Aorta (tissue), 5 donors: ENCODE data around the gene GAGE12H. TPM values are rescaled to one million over a fixed set of nuclear protein-coding genes. Genes with fewer than 3 reads are reported as not detected.
"Not testable (repeated sequence)": the region's sequence is repeated elsewhere in the genome, so short reads cannot be mapped to it uniquely, and the experiment has no call there.

Experiments used
- ATAC-seq: fragments of 200-7000 bp; cut with Tn5 transposase; one replicate; pipeline ENCODE4 v1.9.1; 2022; ENCODE audit warnings: moderate library complexity; ENCODE audit not compliant: low FRiP score
- DNase-seq, 2 donors: peaks; one replicate each; pipeline ENCODE4 v3.0.0-alpha.2; 2020
- H3K27ac ChIP-seq, 2 donors: one replicate each; pipeline ENCODE4 v1.5.1; 2013; ENCODE audit warnings: low read length in 2 of 2, mild to moderate bottlenecking in 2 of 2, moderate library complexity in 2 of 2, control low read depth in 1 of 2, inconsistent platforms in 1 of 2, low read depth in 1 of 2
- H3K27me3 ChIP-seq, 2 donors: one replicate each; pipeline ENCODE4 v1.6.1; 2013; ENCODE audit warnings: control low read depth in 1 of 2, low read length in 1 of 2, mild to moderate bottlenecking in 1 of 2, moderate library complexity in 1 of 2; ENCODE audit not compliant: insufficient read depth in 2 of 2, control insufficient read depth in 1 of 2
- H3K36me3 ChIP-seq, 2 donors: one replicate each; pipeline ENCODE4 v1.6.1; 2013; ENCODE audit warnings: control low read depth in 1 of 2, low read length in 1 of 2, mild to moderate bottlenecking in 1 of 2; ENCODE audit not compliant: insufficient read depth in 2 of 2, control insufficient read depth in 1 of 2
- H3K4me1 ChIP-seq, 2 donors: one replicate each; pipeline ENCODE4 v1.6.1; 2013; ENCODE audit warnings: low read length in 2 of 2, control low read depth in 1 of 2, mild to moderate bottlenecking in 1 of 2, moderate library complexity in 1 of 2; ENCODE audit not compliant: insufficient read depth in 2 of 2, control insufficient read depth in 1 of 2
- H3K4me3 ChIP-seq, 2 donors: one replicate each; pipeline ENCODE4 v1.5.1; 2013; ENCODE audit warnings: low read length in 2 of 2, control low read depth in 1 of 2, mild to moderate bottlenecking in 1 of 2
- H3K9me3 ChIP-seq: one replicate; pipeline ENCODE4 v1.6.1; 2013; ENCODE audit warnings: mild to moderate bottlenecking, low read length; ENCODE audit not compliant: control insufficient read depth
- WGBS, 2 donors: extraction: QIAGEN DNeasy Blood & Tissue Kit; methylation state at CpG; one replicate each; pipeline ENCODE4 v1.1.7; 2013; 5-methylcytosine and 5-hydroxymethylcytosine counted together
- intact Hi-C, 2 donors: fragments of 100-400 bp; cut with DNase I; formaldehyde crosslinking; loops; one replicate each; pipeline versions ENCODE4 v1.14.2 to v1.15.0; 2022
- polyA plus RNA-seq, 2 donors: library from polyadenylated mRNA; stranded (reverse); fragments of 200-250 nt; gene quantifications; one replicate each; pipeline ENCODE4 v1.2.3, GENCODE V29; 2013
- total RNA-seq, 2 donors: library from RNA; stranded (reverse); fragmentation: NEBNext Ultra II Directional; extraction: Animal tissue kit (Norgen Biotek cat#: 25700); gene quantifications; one replicate each; pipeline ENCODE4 v1.2.1, GENCODE V29; 2021
- donor health status: healthy with polysubstance abuse.
- donor health status: Bipolar disorder and iron deficiency.
- donor health status: DM: no; HTN: no; CAD: no.
- donor health status: DM: no; HTN: no; CAD: no.
- donor health status: DM: yes; HTN: yes; CAD: no.

The GAGE12H gene
- total and polyA plus RNA-seq, 4 donors = not detected

DNA sequence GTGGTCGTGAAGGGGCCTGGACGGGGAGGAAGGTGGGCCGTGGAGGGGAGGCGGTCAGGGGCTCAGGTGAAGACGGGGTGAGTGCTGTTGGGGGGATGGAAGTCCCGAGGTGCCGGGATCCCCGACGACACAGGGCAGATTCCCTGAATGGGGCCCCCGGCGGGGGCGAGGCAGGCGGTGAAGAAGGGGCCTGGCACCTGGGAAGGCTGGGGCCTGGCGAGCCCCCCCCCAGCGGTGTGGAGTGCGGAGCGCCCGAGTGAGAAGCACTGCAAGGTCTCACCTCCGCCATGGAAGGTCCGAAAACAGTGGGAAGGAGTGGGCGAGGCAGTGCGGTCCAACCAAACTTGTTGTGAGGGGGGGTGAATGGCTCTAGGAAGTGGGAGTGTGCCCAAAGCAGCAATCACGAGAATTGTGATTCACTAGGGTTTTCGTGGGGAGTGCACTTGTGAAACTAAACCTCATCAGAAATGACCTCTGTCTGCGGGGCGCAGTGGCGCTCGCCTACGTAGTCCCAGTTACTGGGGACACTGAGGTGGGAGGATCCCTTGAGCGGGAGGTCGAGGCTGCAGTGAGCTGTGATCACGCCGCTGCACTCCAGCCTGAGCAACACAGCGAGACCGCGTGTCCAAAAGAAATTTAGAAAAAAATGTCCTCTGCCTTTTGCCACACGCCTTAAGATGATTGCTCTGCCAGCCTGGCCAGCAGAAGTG, 10.2 kb downstream of the GAGE12H start:
- H3K27ac ChIP-seq, H3K27me3 ChIP-seq, H3K4me1 ChIP-seq, H3K4me3 ChIP-seq, ATAC-seq, H3K9me3 ChIP-seq, H3K36me3 ChIP-seq, intact Hi-C loops: not testable (repeated sequence)
- WGBS, 2 donors = 90 to 92% methylated on average over 25 of the region's 37 CpGs
- peak; percentile 60 to 83 for DNase-seq

- 91 to 92% methylated on average over 10 to 11 of the region's 17 CpGs for WGBS, 2 donors
- DNase-seq = peak in 1 of 2 donors; percentile 22
- ATAC-seq, H3K4me1 ChIP-seq, H3K36me3 ChIP-seq, H3K4me3 ChIP-seq, intact Hi-C loops, H3K9me3 ChIP-seq, H3K27me3 ChIP-seq, H3K27ac ChIP-seq: not testable (repeated sequence)
These were observed 10.7 kb downstream of the GAGE12H start for GRCh38 chrX:49590488-49590887.

DNA sequence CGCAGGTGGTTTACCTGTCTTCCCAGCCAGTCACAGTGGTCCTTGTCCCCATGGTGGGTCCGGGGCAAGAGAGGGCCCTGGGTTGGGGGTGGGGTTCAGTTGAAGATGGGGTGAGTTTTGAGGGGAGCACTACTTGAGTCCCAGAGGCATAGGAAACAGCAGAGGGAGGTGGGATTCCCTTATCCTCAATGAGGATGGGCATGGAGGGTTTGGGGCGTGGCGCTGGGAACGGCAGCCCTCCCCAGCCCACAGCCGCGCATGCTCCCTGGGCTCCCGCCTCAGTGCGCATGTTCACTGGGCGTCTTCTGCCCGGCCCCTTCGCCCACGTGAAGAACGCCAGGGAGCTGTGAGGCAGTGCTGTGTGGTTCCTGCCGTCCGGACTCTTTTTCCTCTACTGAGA, 19.0 kb downstream of the GAGE12H start, which contains the start of gene GAGE1:
Gene GAGE1, plus strand, starts transcription at position 301 of the 400 bp plus-strand sequence. CDS start 1,155 bp downstream, outside the sequence.
- WGBS, 2 donors = no CpG with 5 or more reads among the region's 16 CpGs
- DNase-seq, H3K36me3 ChIP-seq, H3K27ac ChIP-seq, ATAC-seq, intact Hi-C loops, H3K27me3 ChIP-seq, H3K4me1 ChIP-seq, H3K4me3 ChIP-seq, H3K9me3 ChIP-seq: not testable (repeated sequence)

GRCh38 chrX:49610718-49611310, 31.1 kb downstream of the GAGE12H start:
- Histone ChIP-seq H3K4me3 (no peak overlapping the region), H3K36me3 (no peaks in the 10 kb centered on the region), H3K27me3 (no peaks in the 10 kb centered on the region), H3K27ac (no peak overlapping the region), H3K9me3 (no peaks in the 10 kb centered on the region), H3K4me1 (no peaks in the 10 kb centered on the region)
- DNase-seq = no peak
- WGBS, 2 donors = 34 to 35% methylated on average over 7 of the region's 7 CpGs
- no peak for ATAC-seq
- intact Hi-C loops = no loop called here

GRCh38 chrX:49618574-49618973, 38.8 kb downstream of the GAGE12H start:
- no peak overlapping the region for H3K27ac ChIP-seq
- intact Hi-C loops = no loop called here
- DNase-seq (no peak), ATAC-seq (no peak)
- no peaks in the 10 kb centered on the region for H3K9me3 ChIP-seq
- no peak overlapping the region for H3K4me3 ChIP-seq
- no peaks in the 10 kb centered on the region for H3K4me1 ChIP-seq
- no peaks in the 10 kb centered on the region for H3K36me3 ChIP-seq
- no peaks in the 10 kb centered on the region for H3K27me3 ChIP-seq
- 67 to 82% methylated on average over 2 of the region's 2 CpGs for WGBS, 2 donors

GRCh38 chrX:49627086-49627777, 47.5 kb downstream of the GAGE12H start:
- ATAC-seq (no peak), DNase-seq (peak in 1 of 2 donors; percentile 48)
- H3K27me3 ChIP-seq = no peaks in the 10 kb centered on the region
- peaks cover 2% of the 10 kb centered on the region for H3K9me3 ChIP-seq
- H3K27ac ChIP-seq = no peak overlapping the region
- 50 to 69% methylated on average over 32 to 33 of the region's 33 CpGs for WGBS, 2 donors
- H3K4me1 ChIP-seq = no peaks in the 10 kb centered on the region
- intact Hi-C loops = no loop called here
- no peak overlapping the region for H3K4me3 ChIP-seq
- no peaks in the 10 kb centered on the region for H3K36me3 ChIP-seq

Other genes with a start within 250 kb of the GAGE12H start
- gene GAGE13, start 248.4 kb upstream of the GAGE12H start, total RNA-seq = not detected
- gene GAGE13, start 248.4 kb upstream of the GAGE12H start, polyA plus RNA-seq = not detected
- gene GAGE12C, start 47.8 kb upstream of the GAGE12H start, total RNA-seq = not detected
- gene GAGE12C, start 47.8 kb upstream of the GAGE12H start, polyA plus RNA-seq = not detected
- not detected for gene GAGE12D, start 38.2 kb upstream of the GAGE12H start, total RNA-seq
- not detected for gene GAGE12D, start 38.2 kb upstream of the GAGE12H start, polyA plus RNA-seq
- gene GAGE12E, start 28.7 kb upstream of the GAGE12H start, total RNA-seq = not detected
- gene GAGE12E, start 28.7 kb upstream of the GAGE12H start, polyA plus RNA-seq = not detected
- not detected for gene GAGE12F, start 19.1 kb upstream of the GAGE12H start, total RNA-seq
- not detected for gene GAGE12F, start 19.1 kb upstream of the GAGE12H start, polyA plus RNA-seq
- not detected for gene GAGE12G, start 9.5 kb upstream of the GAGE12H start, total RNA-seq
- gene GAGE12G, start 9.5 kb upstream of the GAGE12H start, polyA plus RNA-seq = not detected
- not detected for gene GAGE2A, start 9.5 kb downstream of the GAGE12H start, total RNA-seq
- gene GAGE2A, start 9.5 kb downstream of the GAGE12H start, polyA plus RNA-seq = not detected
- not detected for gene GAGE1, start 19.1 kb downstream of the GAGE12H start, total RNA-seq
- gene GAGE1, start 19.1 kb downstream of the GAGE12H start, polyA plus RNA-seq = not detected
- gene PAGE1, start 116.0 kb downstream of the GAGE12H start, total RNA-seq = not detected
- not detected for gene PAGE1, start 116.0 kb downstream of the GAGE12H start, polyA plus RNA-seq
- not detected for gene PAGE4, start 249.4 kb downstream of the GAGE12H start, total RNA-seq
- not detected for gene PAGE4, start 249.4 kb downstream of the GAGE12H start, polyA plus RNA-seq